ENCODE measurements around the gene SIK3.

DNA sequence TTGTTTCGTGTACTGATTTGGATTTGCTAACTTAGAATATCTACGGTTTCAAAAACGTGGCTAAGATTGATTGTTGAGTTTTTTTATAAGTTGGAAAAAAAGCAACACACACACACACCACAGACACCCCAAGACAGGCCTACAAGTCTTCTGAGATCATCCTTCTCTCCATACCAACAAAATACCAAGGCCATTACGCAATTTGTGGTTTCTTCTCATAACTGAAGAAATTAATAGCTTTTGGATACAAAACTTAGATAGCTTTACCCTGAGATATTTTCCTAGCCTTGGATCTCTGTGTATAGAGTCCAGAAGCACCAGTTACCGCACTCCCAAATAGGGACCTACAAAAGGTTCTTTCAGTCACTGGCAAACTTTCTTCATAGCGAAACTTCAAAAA is 113.6 kb downstream of the SIK3 start:
- TF ChIP-seq EZH2 (IDR thresholded peaks at IDR 0.05) = no peak
- TF ChIP-seq POLR2AphosphoS5 (IDR thresholded peaks at IDR 0.05; ENCODE audit: borderline replicate concordance, low read depth, low read length) = no peak

Data from SK-N-MC (cell line).